Endothelial cell of umbilical vein (primary cell): ENCODE data around the gene IL25.

Experiments used
- EZH2 ChIP-seq: IDR thresholded peaks from 2 replicates; pipeline ENCODE4 v1.6.1; 2012; ENCODE audit warnings: borderline replicate concordance, low read depth, mild to moderate bottlenecking, moderate library complexity, low read length, inconsistent platforms; ENCODE audit not compliant: severe bottlenecking
- FOS ChIP-seq: IDR thresholded peaks from 2 replicates; pipeline ENCODE4 v1.6.1; 2011; ENCODE audit warnings: mild to moderate bottlenecking, low read length, moderate library complexity, borderline replicate concordance; ENCODE audit not compliant: insufficient read depth
- GATA2 ChIP-seq: IDR thresholded peaks from 2 replicates; pipeline ENCODE4 v1.7.0; 2011; ENCODE audit warnings: low read depth, mild to moderate bottlenecking, moderate library complexity, mixed read lengths, low read length; ENCODE audit not compliant: insufficient read length, insufficient read depth
- POLR2A ChIP-seq: IDR thresholded peaks from 2 replicates; pipeline ENCODE4 v1.6.1; 2012; ENCODE audit warnings: low read depth, mild to moderate bottlenecking, control low read depth, low read length
- POLR2AphosphoS5 ChIP-seq: IDR thresholded peaks from 2 replicates; pipeline ENCODE4 v1.6.1; 2012; ENCODE audit warnings: low read depth, mild to moderate bottlenecking, control low read depth, low read length, moderate library complexity; ENCODE audit not compliant: insufficient read depth
- TF ChIP-seq, protein P1 (sequence below), 2 donors: IDR thresholded peaks; 1 replicate in 1 of 2; 2 replicates in 1 of 2; pipeline ENCODE4 v1.5.1; 2011; ENCODE audit warnings: low read length in 2 of 2, mild to moderate bottlenecking in 2 of 2, moderate library complexity in 2 of 2, control low read depth in 1 of 2, inconsistent platforms in 1 of 2, low read depth in 1 of 2; ENCODE audit not compliant: insufficient read depth in 1 of 2; ENCODE audit errors: extremely low read depth in 1 of 2
- TF ChIP-seq, protein P2 (sequence below): IDR thresholded peaks from 2 replicates; pipeline ENCODE4 v1.6.1; 2011; ENCODE audit not compliant: insufficient read depth, insufficient read length

DNA sequence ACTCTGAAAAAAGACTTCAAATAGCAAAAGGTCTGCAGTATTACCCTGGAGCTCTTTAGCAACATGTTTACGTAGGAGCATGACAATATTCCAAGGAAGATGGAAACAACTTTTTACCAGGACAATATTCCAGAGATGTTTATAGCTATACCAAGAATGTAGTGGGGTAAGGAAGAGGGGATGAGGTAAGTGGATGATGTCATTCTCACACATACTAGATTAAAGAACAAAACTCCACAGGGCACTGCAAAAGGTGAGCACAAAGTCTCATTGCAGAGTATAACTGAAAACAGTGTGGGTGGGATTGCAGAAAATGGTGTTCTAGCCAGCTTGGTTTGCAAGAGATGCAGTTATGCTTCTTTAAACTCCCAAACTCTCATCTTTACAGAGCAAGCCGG lies 12.6 kb downstream of the IL25 start:
- TF ChIP-seq POLR2A (no peak), POLR2AphosphoS5 (no peak), EZH2 (no peak), FOS (no peak), GATA2 (no peak)
- TF ChIP-seq, protein P1, sequence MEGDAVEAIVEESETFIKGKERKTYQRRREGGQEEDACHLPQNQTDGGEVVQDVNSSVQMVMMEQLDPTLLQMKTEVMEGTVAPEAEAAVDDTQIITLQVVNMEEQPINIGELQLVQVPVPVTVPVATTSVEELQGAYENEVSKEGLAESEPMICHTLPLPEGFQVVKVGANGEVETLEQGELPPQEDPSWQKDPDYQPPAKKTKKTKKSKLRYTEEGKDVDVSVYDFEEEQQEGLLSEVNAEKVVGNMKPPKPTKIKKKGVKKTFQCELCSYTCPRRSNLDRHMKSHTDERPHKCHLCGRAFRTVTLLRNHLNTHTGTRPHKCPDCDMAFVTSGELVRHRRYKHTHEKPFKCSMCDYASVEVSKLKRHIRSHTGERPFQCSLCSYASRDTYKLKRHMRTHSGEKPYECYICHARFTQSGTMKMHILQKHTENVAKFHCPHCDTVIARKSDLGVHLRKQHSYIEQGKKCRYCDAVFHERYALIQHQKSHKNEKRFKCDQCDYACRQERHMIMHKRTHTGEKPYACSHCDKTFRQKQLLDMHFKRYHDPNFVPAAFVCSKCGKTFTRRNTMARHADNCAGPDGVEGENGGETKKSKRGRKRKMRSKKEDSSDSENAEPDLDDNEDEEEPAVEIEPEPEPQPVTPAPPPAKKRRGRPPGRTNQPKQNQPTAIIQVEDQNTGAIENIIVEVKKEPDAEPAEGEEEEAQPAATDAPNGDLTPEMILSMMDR (IDR thresholded peaks at IDR 0.05; ENCODE audit: extremely low read depth in 1 of 2, insufficient read depth in 1 of 2, low read depth in 1 of 2, low read length in 2 of 2) = no peak
- TF ChIP-seq, protein P2, sequence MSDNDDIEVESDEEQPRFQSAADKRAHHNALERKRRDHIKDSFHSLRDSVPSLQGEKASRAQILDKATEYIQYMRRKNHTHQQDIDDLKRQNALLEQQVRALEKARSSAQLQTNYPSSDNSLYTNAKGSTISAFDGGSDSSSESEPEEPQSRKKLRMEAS = no peak
